Small intestine (tissue), 7 donors: ENCODE results near the gene OR52W1. TPM values are rescaled to one million over a fixed set of nuclear protein-coding genes. Genes with fewer than 3 reads are reported as not detected.

Experiments
- DNase-seq, 2 donors: peaks; one replicate each; pipeline versions ENCODE4 v3.0.0 to v3.0.0-alpha.2; 2013
- FAIRE-seq: peaks from 2 replicates; lab custom pipeline; 2012; peaks lifted over from hg19 to GRCh38; lab: Jason Lieb, UNC
- H3K27ac ChIP-seq, 3 donors: one replicate each; pipeline ENCODE4 v1.5.1; 2013; ENCODE audit warnings: low read length in 2 of 3, mild to moderate bottlenecking in 2 of 3, control low read depth in 1 of 3, inconsistent platforms in 1 of 3, low read depth in 1 of 3, moderate library complexity in 1 of 3
- H3K27me3 ChIP-seq, 3 donors: one replicate each; pipeline ENCODE4 v1.6.1; 2013; ENCODE audit warnings: low read length in 3 of 3, inconsistent platforms in 1 of 3; ENCODE audit not compliant: control insufficient read depth in 3 of 3, insufficient read depth in 3 of 3
- H3K36me3 ChIP-seq, 3 donors: one replicate each; pipeline ENCODE4 v1.6.1; 2013; ENCODE audit warnings: low read length in 3 of 3, inconsistent platforms in 1 of 3, low read depth in 1 of 3, mild to moderate bottlenecking in 1 of 3, moderate library complexity in 1 of 3; ENCODE audit not compliant: control insufficient read depth in 3 of 3, insufficient read depth in 2 of 3
- H3K4me1 ChIP-seq, 3 donors: one replicate each; pipeline ENCODE4 v1.6.1; 2013; ENCODE audit warnings: low read length in 2 of 3, inconsistent platforms in 1 of 3, low read depth in 1 of 3, mild to moderate bottlenecking in 1 of 3, moderate library complexity in 1 of 3; ENCODE audit not compliant: control insufficient read depth in 3 of 3, insufficient read depth in 2 of 3
- H3K4me3 ChIP-seq, 3 donors: one replicate each; pipeline ENCODE4 v1.5.1; 2013; ENCODE audit warnings: low read length in 3 of 3, control low read depth in 1 of 3, inconsistent platforms in 1 of 3, low read depth in 1 of 3, mild to moderate bottlenecking in 1 of 3, moderate library complexity in 1 of 3
- H3K9me3 ChIP-seq, 2 donors: one replicate each; pipeline ENCODE4 v1.6.1; 2013; ENCODE audit warnings: low read depth in 1 of 2, low read length in 1 of 2; ENCODE audit not compliant: control insufficient read depth in 2 of 2, insufficient read depth in 1 of 2
- WGBS, 3 donors: extraction: QIAGEN DNeasy Blood & Tissue Kit; methylation state at CpG; one replicate each; pipeline ENCODE4 v1.1.7; 2013; 5-methylcytosine and 5-hydroxymethylcytosine counted together
- polyA plus RNA-seq, 4 donors: library from polyadenylated mRNA; stranded (reverse) in 3 of 4; unstranded in 1 of 4; fragments of 200-250 nt in 3 of 4; fragments of 120-200 nt in 1 of 4; gene quantifications; one replicate each; pipeline versions ENCODE4 v1.2.1 to v1.2.3, GENCODE V29; 2013
- donor health status: healthy with polysubstance abuse.
- donor health status: control.
- donor health status: control.
- donor health status: Bipolar disorder and iron deficiency.
- donor health status: healthy.

Gene OR52W1
- polyA plus RNA-seq, 4 donors: 0.12 TPM; not detected in 3

DNA sequence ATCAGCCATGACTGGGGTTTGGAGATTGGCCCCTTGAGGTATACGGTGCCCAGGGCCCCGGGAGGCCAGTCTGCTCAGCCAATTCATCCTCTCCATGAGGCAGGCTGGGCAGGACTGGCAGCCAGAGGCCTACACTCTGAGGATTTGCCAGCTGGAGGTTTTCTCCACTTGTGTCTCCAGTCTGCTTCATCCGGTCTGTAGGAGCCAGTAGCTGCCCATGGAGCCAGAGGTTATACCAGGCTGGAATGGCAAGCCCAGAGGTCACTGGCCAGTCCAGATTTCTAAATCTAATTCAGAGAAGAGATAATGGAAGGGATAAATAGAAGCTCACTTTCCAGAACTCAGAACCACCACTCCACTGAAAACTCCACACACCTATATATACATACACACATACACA, 25.4 kb downstream of the OR52W1 start:
- H3K4me1 ChIP-seq: peaks cover 7 to 17% (median 8%) of the 10 kb centered on the region in 3 donors
- WGBS, 3 donors: 89 to 97% (median 96%) methylated on average over 3 of the region's 3 CpGs
- H3K9me3 ChIP-seq: no peaks in the 10 kb centered on the region
- H3K27ac ChIP-seq: no peak overlapping the region
- H3K27me3 ChIP-seq: no peaks in the 10 kb centered on the region
- no peak for FAIRE-seq
- peaks cover 21 to 29% (median 26%) of the 10 kb centered on the region in 3 donors for H3K36me3 ChIP-seq
- H3K4me3 ChIP-seq: no peak overlapping the region
- no peak for DNase-seq

DNA sequence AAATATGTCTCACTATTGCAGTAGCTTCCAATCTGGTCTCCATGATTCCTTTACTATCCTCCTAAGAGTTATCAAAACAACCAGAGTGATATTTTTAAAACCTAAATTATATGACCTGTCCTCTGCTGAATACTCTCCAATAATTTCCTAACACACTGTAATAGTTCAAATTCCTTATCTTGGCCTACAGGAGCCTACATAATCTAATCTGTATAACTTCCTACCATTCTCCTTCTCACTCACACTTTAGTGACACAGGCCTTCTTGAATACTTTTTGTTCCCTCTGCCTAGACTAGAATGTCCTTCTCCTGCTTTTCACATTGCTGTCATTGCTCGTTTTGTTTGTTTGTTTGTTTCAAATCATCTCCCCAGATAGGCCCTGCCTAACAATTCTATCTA, 26.0 kb downstream of the OR52W1 start:
- H3K4me1 ChIP-seq: peaks cover 5 to 21% (median 8%) of the 10 kb centered on the region in 3 donors
- DNase-seq: no peak
- H3K27ac ChIP-seq: no peak overlapping the region
- no peak overlapping the region for H3K4me3 ChIP-seq
- no peak for FAIRE-seq
- H3K27me3 ChIP-seq: no peaks in the 10 kb centered on the region
- WGBS, 3 donors: 48 to 76% (median 65%) methylated on average over 1 of the region's 1 CpG
- peaks cover 21 to 29% (median 26%) of the 10 kb centered on the region in 3 donors for H3K36me3 ChIP-seq
- H3K9me3 ChIP-seq: no peaks in the 10 kb centered on the region

DNA sequence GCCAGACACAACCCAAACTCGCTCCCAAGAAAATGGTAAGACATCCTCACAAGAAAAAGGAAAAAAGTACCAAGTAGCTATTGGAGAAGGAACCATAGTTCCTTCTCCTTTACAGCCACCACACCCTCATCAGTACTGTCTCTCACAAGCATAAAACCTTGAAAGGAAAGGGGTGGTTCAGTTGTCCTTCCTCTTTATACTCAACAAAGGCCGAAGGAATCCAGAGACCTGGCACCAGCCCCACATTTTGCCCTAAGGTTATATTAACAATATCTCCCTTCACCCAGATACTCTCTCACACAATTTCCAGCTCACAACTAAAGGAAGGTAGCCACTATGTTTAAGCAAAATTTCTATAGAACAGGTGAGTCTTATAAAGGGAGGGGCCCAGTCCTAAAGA, 26.9 kb downstream of the OR52W1 start:
- 53 to 69% (median 54%) methylated on average over 2 of the region's 2 CpGs for WGBS, 3 donors
- Histone ChIP-seq H3K27me3 (no peaks in the 10 kb centered on the region), H3K9me3 (no peaks in the 10 kb centered on the region), H3K27ac (peak overlapping the region; percentile 0 to 27 (median 7)), H3K36me3 (peaks cover 21 to 25% (median 24%) of the 10 kb centered on the region in 3 donors), H3K4me3 (no peak overlapping the region), H3K4me1 (peaks cover 4 to 28% (median 10%) of the 10 kb centered on the region in 3 donors)
- FAIRE-seq (no peak), DNase-seq (peak; percentile 47 to 54)

DNA sequence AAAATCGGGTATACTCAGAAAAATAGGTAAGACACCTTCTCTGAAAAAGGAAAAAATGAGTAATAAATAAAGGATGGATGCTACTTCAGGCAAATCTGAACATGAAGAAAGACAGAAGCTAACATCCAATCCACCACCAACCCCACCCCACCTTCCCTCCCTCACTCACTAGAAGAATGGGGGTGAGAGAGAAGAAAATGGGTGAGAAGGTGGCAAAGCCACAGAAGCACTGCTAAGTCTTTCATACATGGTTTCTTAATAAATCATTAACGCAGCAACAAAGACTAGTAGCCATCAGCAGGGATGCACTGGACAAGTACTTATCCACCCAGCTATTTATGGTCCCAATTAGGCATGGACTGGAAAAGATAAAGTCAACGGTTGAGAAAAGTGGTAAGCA, 29.5 kb downstream of the OR52W1 start:
- 19 to 60% (median 38%) methylated on average over 3 of the region's 3 CpGs for whole genome bisulfite sequencing, 3 donors
- DNase-seq (peak; percentile 27 to 29), FAIRE-seq (no peak)
- Histone ChIP-seq H3K27me3 (no peaks in the 10 kb centered on the region), H3K36me3 (peaks cover 8 to 10% (median 9%) of the 10 kb centered on the region in 3 donors), H3K4me1 (peaks cover 10 to 36% (median 13%) of the 10 kb centered on the region in 3 donors), H3K4me3 (peak overlapping the region; percentile 18 to 55 (median 39)), H3K9me3 (no peaks in the 10 kb centered on the region), H3K27ac (peak overlapping the region in 2 of 3 donors; percentile 35 to 85)

DNA sequence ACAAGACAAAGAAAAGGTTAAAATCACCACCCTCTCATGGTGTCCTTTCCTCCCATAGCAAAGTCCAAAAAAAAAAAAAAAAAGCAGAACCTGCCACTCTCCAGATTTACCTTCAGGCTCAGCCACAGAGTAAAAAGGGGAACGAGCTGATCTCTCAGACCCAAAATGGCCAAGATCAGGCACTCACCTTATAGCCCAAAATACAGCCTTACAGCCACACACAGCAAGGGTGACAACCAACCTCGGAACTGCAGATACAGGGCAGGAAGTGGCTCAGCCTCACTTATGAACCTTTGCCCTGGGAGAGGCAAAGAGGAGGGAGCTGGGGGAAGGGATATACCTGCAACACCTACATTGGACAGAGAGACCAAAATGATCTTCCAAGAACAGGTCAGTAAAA, 30.9 kb downstream of the OR52W1 start:
- Histone ChIP-seq H3K27me3 (no peaks in the 10 kb centered on the region), H3K27ac (peak overlapping the region; percentile 85 to 91 (median 89)), H3K4me1 (peaks cover 15 to 41% (median 15%) of the 10 kb centered on the region in 3 donors), H3K9me3 (no peaks in the 10 kb centered on the region), H3K4me3 (peak overlapping the region in 2 of 3 donors; percentile 39 to 55), H3K36me3 (peaks cover 0 to 1% (median 0%) of the 10 kb centered on the region in 3 donors)
- DNase-seq (peak; percentile 91 to 95), FAIRE-seq (no peak)
- 8 to 37% (median 8%) methylated on average over 2 of the region's 2 CpGs for WGBS, 3 donors

DNA sequence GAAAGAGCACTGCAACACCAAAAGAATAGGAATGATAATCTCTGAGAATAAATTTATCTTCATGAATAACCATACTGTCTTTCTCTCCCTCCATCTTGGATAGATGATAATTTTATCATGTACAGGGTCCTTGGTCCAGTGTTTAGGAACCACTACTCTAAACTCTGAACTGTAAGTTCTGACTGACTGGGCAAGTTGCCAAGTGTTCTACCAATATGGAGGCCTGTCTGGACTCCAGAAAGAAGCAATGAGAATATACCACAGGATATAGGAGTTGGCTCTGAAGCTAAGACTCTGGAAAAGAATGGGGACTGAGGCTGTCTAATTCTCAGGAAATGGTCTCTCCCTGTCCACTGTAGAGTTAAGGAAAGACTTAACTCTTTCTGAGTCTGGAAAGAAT, 33.9 kb downstream of the OR52W1 start:
- no peak overlapping the region for H3K27ac ChIP-seq

DNA sequence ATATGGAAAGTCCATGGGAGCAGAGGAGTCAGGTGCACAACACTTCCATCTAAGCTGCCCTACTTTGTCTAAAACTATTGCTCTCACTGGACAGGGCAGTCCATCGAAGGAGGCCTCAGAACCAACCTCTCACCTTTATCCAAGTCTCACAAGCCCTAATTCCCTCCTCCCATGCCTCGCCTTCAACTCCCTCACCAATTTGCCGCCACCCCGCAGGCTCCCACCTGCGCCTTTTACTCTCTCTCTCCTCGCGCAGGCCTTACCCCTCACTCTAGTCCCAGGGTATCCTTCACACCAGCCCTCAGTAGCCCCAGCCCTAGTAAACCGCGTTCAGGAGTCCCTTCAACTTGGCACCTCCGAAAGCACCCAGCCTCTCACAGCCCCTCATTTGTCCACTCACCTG, 35.0 kb downstream of the OR52W1 start:
- Histone ChIP-seq H3K36me3 (no peaks in the 10 kb centered on the region), H3K27ac (peak overlapping the region; percentile 74 to 97 (median 76)), H3K9me3 (no peaks in the 10 kb centered on the region), H3K4me1 (peaks cover 7 to 27% (median 11%) of the 10 kb centered on the region in 3 donors), H3K27me3 (no peaks in the 10 kb centered on the region), H3K4me3 (peak overlapping the region; percentile 51 to 96 (median 82))
- DNase-seq: no peak
- 0 to 2% (median 1%) methylated on average over 10 of the region's 10 CpGs for WGBS, 3 donors
- no peak for FAIRE-seq

More for the DNA sequence above, 33.9 kb downstream of the OR52W1 start:
- Histone ChIP-seq H3K36me3 (no peaks in the 10 kb centered on the region), H3K27me3 (no peaks in the 10 kb centered on the region), H3K4me3 (no peak overlapping the region), H3K9me3 (no peaks in the 10 kb centered on the region), H3K4me1 (peaks cover 7 to 26% (median 11%) of the 10 kb centered on the region in 3 donors)
- FAIRE-seq (no peak), DNase-seq (peak in 1 of 2 donors; percentile 28)

DNA sequence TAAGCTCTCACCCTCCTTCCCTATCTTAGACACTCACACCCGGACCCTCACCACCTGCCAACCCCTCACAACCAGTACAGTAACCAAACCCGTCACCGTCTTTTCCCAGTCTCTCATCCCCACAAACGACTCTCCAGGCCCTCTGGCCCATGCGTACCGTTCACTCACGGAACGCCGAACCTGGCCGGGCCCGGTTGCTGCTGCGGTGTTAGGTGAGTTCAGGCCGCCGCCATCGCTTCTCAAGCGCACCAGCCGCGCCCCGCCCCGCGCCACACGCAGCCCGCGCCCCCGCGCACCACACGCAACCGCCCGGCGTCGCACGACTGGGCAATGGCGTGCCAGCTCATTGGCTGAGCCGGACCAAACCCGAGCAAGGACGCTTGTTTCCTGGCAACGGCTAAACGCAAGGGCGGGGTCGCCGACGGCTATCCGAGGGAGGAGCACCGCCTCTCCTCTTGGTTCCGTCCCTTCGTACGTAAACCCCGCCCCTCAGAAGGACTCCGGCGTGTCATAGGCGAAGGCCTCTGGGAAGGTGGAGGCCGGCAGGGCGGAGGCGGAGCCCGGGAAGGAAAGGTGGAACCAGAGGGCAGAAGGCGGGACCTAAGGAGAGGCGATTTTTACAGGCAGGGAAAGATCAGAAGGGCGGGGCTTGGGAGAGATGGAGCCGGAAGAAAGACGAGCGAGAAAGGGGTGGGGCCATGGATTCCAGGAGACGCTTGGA, 35.5 kb downstream of the OR52W1 start, which contains the start of gene FHIP1B:
Gene FHIP1B, minus strand, starts transcription at position 250 of the 721 bp plus-strand sequence. CDS start 10,120 bp downstream, outside the sequence.
- WGBS, 3 donors: 0 to 1% (median 1%) methylated on average over 60 to 62 of the region's 62 CpGs
- Histone ChIP-seq H3K36me3 (no peaks in the 10 kb centered on the region), H3K4me3 (peak within 1 kb of the TSS; percentile 51 to 96 (median 82)), H3K4me1 (peaks cover 7 to 27% (median 11%) of the 10 kb centered on the region in 3 donors), H3K9me3 (no peaks in the 10 kb centered on the region), H3K27me3 (no peaks in the 10 kb centered on the region), H3K27ac (peak within 1 kb of the TSS; percentile 96 to 97 (median 97))
- DNase-seq (peak; percentile 100), FAIRE-seq (peak; percentile 65)
